CD4-positive, alpha-beta memory T cell (primary cell): ENCODE data around the gene ARL2BP. TPM values are rescaled to one million over a fixed set of nuclear protein-coding genes. Genes with fewer than 3 reads are reported as not detected.
A peak's percentile ranks its signal among the peaks of the same experiment; 100 is the strongest.
"Not testable (repeated sequence)": the region's sequence is repeated elsewhere in the genome, so short reads cannot be mapped to it uniquely, and the experiment has no call there.

Experiments used
- CTCF ChIA-PET: fragments of 350-600 bp; sonication (Branson Sonifier 250); formaldehyde crosslinking; loops from one replicate; lab custom pipeline; 2021; ENCODE audit warnings: inconsistent platforms; ENCODE audit not compliant: partially characterized antibody; lab: Charles Lee
- POLR2A ChIA-PET: fragments of 350-600 bp; sonication (Branson Sonifier 250); formaldehyde crosslinking; loops from one replicate; lab custom pipeline; 2021; ENCODE audit not compliant: partially characterized antibody; lab: Charles Lee
- DNase-seq, 5 donors: peaks; one replicate each; pipeline versions ENCODE4 v3.0.0 to v3.0.0-alpha.2; 2020 to 2022; ENCODE audit warnings: mixed read lengths in 1 of 5
- H3K27ac ChIP-seq: one replicate; pipeline ENCODE4 v1.7.0; 2013; ENCODE audit warnings: low read depth, low read length
- H3K27me3 ChIP-seq: 2 replicates; pipeline ENCODE4 v1.7.0; 2013; ENCODE audit warnings: mild to moderate bottlenecking, low read length, moderate library complexity; ENCODE audit not compliant: insufficient read depth
- H3K36me3 ChIP-seq: 2 replicates; pipeline ENCODE4 v1.7.0; 2013; ENCODE audit warnings: mild to moderate bottlenecking, low read length, moderate library complexity; ENCODE audit not compliant: insufficient read depth
- H3K4me1 ChIP-seq: 2 replicates; pipeline ENCODE4 v1.7.0; 2013; ENCODE audit warnings: mild to moderate bottlenecking, low read length, moderate library complexity; ENCODE audit not compliant: insufficient read depth
- H3K4me3 ChIP-seq, 2 donors: one replicate each; pipeline ENCODE4 v1.7.0; 2013; ENCODE audit warnings: low read length in 2 of 2, mild to moderate bottlenecking in 1 of 2
- H3K9me3 ChIP-seq, 2 donors: one replicate each; pipeline ENCODE4 v1.7.0; 2013; ENCODE audit warnings: low read length in 2 of 2, control low read depth in 1 of 2; ENCODE audit not compliant: control insufficient read depth in 1 of 2
- H3K27ac Mint-ChIP-seq, 7 donors: one replicate each; pipeline ENCODE4 v1.8.0; 2020 to 2021; ENCODE audit warnings: mixed read lengths in 7 of 7, mild to moderate bottlenecking in 6 of 7, inconsistent platforms in 3 of 7, moderate library complexity in 3 of 7
- H3K27me3 Mint-ChIP-seq, 2 donors: one replicate each; pipeline ENCODE4 v1.8.0; 2020 to 2021; ENCODE audit warnings: mixed read lengths in 2 of 2
- H3K36me3 Mint-ChIP-seq, 2 donors: one replicate each; pipeline ENCODE4 v1.8.0; 2020 to 2021; ENCODE audit warnings: mixed read lengths in 2 of 2, inconsistent platforms in 1 of 2, mild to moderate bottlenecking in 1 of 2
- H3K4me1 Mint-ChIP-seq, 4 donors: one replicate each; pipeline ENCODE4 v1.8.0; 2020 to 2021; ENCODE audit warnings: mixed read lengths in 4 of 4, mild to moderate bottlenecking in 1 of 4
- H3K4me3 Mint-ChIP-seq, 8 donors: one replicate each; pipeline ENCODE4 v1.8.0; 2020 to 2021; ENCODE audit warnings: mixed read lengths in 8 of 8, mild to moderate bottlenecking in 7 of 8, moderate library complexity in 6 of 8, inconsistent platforms in 3 of 8
- H3K9me3 Mint-ChIP-seq, 8 donors: one replicate each; pipeline ENCODE4 v1.8.0; 2020 to 2021; ENCODE audit warnings: mixed read lengths in 8 of 8, mild to moderate bottlenecking in 5 of 8, inconsistent platforms in 3 of 8, moderate library complexity in 1 of 8
- intact Hi-C: fragments of 100-400 bp; cut with micrococcal nuclease; formaldehyde crosslinking; loops from one replicate; pipeline ENCODE4 v1.15.1; 2023
- polyA plus RNA-seq, 2 donors: library from polyadenylated mRNA; unstranded; fragments of 300-500 nt; fragmentation: Illumina TruSeq; gene quantifications; one replicate each; pipeline ENCODE4 v1.2.3, GENCODE V29; 2021
- total RNA-seq, 2 experiments: library from RNA; stranded (reverse); gene quantifications; one replicate each; pipeline ENCODE4 v1.2.3, GENCODE V29; 2021

Gene ARL2BP
- total and polyA plus RNA-seq, 4 experiments from 2014 or later: 48.0 to 181 (median 89.5) TPM

DNA sequence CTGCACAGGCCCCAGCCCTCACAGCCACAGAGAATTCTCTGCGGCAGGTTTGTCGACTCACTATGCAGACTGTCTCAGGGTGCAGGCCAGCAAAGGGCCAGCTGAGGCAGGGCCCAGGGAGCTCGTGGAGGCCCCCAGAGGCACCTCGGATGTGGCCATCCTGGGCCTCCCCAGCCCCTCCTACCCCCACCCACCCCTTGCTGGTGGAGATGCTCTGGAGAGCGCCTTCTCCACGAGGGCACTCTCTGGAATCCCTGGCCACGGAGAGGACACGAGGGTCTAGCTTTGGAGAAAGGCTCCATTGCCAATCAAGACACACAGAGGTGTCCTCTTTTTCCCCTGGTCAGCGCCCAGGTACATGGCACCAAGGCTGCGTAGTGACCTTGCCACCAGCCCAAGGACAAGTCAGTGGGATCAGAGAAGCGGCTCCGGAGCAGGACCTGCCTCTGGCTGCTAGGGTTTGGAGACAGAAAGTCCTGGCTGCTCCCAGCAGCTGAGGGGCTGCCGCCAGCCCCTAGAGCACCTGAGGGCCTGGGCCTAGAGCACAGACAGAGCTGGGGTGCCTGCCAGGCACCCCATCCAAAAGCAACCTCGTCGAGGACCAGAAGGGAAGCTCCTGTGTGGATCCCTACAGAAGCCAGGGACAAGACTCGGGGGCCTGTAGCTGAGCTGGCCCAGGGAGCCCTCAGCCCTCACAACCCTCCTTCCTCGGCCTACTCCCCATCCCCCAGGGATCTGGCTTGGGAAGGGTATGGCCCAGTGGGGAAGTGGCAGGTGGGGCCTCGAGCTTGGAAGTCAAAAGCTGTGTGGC lies 18.7 kb downstream of the ARL2BP start:
- no peak overlapping the region for H3K4me3 Mint-ChIP-seq

DNA sequence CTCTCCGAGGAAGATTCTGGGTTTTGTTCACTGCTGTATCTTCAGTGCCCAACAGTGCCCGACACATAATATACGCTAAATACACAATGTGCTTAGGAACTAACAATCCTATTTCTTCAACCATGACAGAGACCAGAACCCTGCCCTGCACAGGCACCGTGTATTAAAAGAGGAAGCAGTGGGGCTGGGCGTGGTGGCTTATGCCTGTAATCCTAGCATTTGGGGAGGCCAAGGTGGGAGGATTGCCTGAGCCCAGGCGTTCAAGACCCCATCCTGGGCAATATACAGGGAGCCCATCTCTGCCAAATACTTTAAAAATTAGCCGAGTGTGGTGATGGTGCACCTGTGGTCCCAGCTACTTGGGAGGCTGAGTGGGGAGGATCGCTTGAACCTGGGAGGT lies 19.3 kb downstream of the ARL2BP start:
- Mint-ChIP-seq H3K27ac (peak overlapping the region in 3 of 7 donors; percentile 22 to 47 (median 41)), H3K4me3 (no peak overlapping the region), H3K36me3 (no peaks in the 10 kb centered on the region), H3K4me1 (peaks cover 23 to 55% (median 32%) of the 10 kb centered on the region in 4 donors), H3K9me3 (no peaks in the 10 kb centered on the region), H3K27me3 (no peaks in the 10 kb centered on the region)
- no peak overlapping the region for H3K27ac ChIP-seq
- H3K4me3 ChIP-seq: no peak overlapping the region
- ChIA-PET CTCF (no interaction called here), POLR2A (no interaction called here)
- H3K9me3 ChIP-seq: no peaks in the 10 kb centered on the region
- intact Hi-C loops: no loop called here
- DNase-seq: no peak
- H3K4me1 ChIP-seq: peaks cover 51% of the 10 kb centered on the region
- H3K27me3 ChIP-seq: no peaks in the 10 kb centered on the region
- H3K36me3 ChIP-seq: no peaks in the 10 kb centered on the region

More for the DNA sequence above, 18.7 kb downstream of the ARL2BP start:
- intact Hi-C loops: no loop called here
- Mint-ChIP-seq H3K27ac (peak overlapping the region in 2 of 7 donors; percentile 22 to 47), H3K27me3 (no peaks in the 10 kb centered on the region), H3K4me1 (peaks cover 22 to 50% (median 31%) of the 10 kb centered on the region in 4 donors), H3K36me3 (no peaks in the 10 kb centered on the region), H3K9me3 (no peaks in the 10 kb centered on the region)
- no peaks in the 10 kb centered on the region for H3K9me3 ChIP-seq
- ChIA-PET POLR2A (interaction anchor here (0.8 kb wide), 1 partner anchor 19 kb away, joined by 3 read pairs; the partner anchor contains the start of gene ARL2BP), CTCF (no interaction called here)
- H3K4me3 ChIP-seq: no peak overlapping the region
- no peak for DNase-seq
- H3K4me1 ChIP-seq: peaks cover 45% of the 10 kb centered on the region
- no peaks in the 10 kb centered on the region for H3K27me3 ChIP-seq
- no peak overlapping the region for H3K27ac ChIP-seq
- H3K36me3 ChIP-seq: no peaks in the 10 kb centered on the region

DNA sequence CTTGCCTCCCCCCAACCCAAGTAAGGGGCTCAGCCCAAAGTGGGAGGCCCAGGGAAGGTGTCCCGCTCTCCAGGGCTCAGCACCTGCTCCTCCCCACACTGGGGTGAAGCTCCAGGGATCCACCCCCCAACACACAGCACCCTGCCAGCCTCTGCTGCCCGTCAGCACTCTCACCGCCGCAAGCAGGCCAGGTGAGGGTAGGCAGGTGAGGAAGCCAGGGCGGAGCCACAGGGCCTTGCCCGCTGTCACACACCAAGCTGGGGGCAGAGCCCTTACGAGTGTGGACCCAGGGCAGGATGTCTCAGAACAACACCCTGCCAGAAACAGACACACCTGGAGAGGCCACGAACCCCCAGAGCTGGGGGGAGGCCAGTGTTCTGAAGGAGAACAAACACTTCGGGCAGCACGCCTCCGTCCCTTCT lies 19.9 kb downstream of the ARL2BP start:
- intact Hi-C loops: no loop called here
- no peaks in the 10 kb centered on the region for H3K27me3 ChIP-seq
- Mint-ChIP-seq H3K9me3 (no peaks in the 10 kb centered on the region), H3K4me1 (peaks cover 23 to 50% (median 31%) of the 10 kb centered on the region in 4 donors), H3K27me3 (no peaks in the 10 kb centered on the region), H3K27ac (peak overlapping the region in 6 of 7 donors; percentile 5 to 83 (median 65)), H3K4me3 (no peak overlapping the region), H3K36me3 (no peaks in the 10 kb centered on the region)
- H3K36me3 ChIP-seq: no peaks in the 10 kb centered on the region
- H3K9me3 ChIP-seq: no peaks in the 10 kb centered on the region
- H3K4me3 ChIP-seq: no peak overlapping the region
- no peak for DNase-seq
- H3K4me1 ChIP-seq: peaks cover 50% of the 10 kb centered on the region
- POLR2A ChIA-PET: no interaction called here
- CTCF ChIA-PET: no interaction called here
- no peak overlapping the region for H3K27ac ChIP-seq

DNA sequence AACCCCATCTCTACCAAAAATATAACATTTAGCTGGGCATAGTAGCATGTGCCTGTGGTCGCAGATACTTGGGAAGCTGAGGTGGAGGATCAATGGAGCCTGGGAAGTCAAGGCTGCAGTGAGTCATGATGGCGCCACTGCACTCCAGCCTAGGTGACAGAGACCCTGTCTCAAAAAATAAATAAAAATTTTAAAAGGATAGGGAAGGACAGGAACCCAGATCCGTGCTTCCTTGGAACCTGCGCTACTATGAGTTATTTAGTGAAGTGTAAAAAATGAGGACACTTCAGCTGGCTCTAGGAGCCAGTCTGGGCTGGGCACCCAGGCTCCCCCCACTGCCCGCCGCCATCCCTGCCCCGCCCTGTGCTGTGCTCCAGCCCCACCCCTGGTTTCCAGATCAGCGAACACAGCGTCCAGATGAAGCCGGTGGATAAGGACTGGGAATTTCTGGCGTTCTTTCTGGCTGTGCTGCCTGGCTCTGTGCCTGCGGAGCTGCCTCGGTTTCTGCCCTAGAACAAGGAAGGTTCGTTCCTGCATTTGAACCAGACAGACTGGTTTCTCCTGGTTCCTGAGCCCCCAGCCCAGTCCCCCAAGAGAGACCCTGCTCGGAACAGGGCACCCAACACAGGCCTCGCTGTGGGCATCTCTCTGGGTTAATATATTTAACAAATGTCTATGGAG lies 20.9 kb downstream of the ARL2BP start:
- H3K27me3 Mint-ChIP-seq: no peaks in the 10 kb centered on the region
- ChIA-PET CTCF (interaction anchor here (0.8 kb wide), 1 partner anchor 34 kb away, joined by 3 read pairs; no protein-coding TSS in a partner anchor), POLR2A (interaction anchor here (0.8 to 3.8 kb wide), 5 partner anchors 9 to 80 kb away, joined by 3 to 17 read pairs (median 4); partner anchors contain the start of genes ARL2BP, PSME3IP1 and RSPRY1)
- no peak for DNase-seq
- peaks cover 20 to 42% (median 25%) of the 10 kb centered on the region in 4 donors for H3K4me1 Mint-ChIP-seq
- H3K36me3 Mint-ChIP-seq: no peaks in the 10 kb centered on the region
- H3K4me3 Mint-ChIP-seq: peak overlapping the region; percentile 0 to 69 (median 24)
- no peaks in the 10 kb centered on the region for H3K36me3 ChIP-seq
- no peak overlapping the region for H3K4me3 ChIP-seq
- H3K9me3 Mint-ChIP-seq: no peaks in the 10 kb centered on the region
- no peaks in the 10 kb centered on the region for H3K9me3 ChIP-seq
- peak overlapping the region; percentile 34 for H3K27ac ChIP-seq
- peak overlapping the region; percentile 72 to 95 (median 86) for H3K27ac Mint-ChIP-seq
- H3K4me1 ChIP-seq: peaks cover 44% of the 10 kb centered on the region
- intact Hi-C loops: loop anchor here (2.0 kb wide), 1 partner anchor 15 kb away; no protein-coding TSS in a partner anchor
- H3K27me3 ChIP-seq: no peaks in the 10 kb centered on the region

DNA sequence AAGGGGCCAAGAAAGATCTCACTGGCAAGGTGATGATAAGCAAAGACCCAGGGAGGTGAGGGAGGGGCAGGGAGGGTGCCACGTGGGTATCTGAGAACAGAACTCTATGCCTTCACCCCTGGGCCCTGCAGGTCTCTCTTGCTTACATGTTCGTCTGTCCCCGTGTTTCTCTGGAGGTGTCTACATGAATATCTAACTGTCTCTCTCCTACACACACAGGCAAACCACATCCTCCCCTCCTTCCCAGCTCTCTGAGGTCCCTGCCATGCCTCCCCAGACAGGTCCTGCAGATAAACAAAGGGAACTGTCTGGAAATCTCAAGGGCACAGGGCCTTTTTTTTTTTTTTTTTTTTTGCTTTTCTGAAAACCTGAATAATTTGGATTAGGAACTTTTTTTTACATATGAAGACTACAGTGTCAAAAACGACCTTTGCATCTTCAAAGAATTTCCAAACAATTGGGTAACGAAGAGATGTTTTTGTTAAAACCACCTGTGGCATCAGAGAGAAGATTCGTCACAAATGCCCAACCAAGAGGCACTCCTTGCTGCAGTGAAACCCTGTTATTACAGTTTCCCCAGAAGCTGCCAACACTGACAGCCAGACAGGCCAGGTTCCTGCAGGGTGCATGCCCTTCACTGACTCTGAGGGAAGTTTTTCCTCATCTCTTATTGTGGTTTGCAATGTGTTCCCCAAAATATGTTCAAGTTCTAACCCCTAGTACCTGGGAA lies 21.6 kb downstream of the ARL2BP start:
- Mint-ChIP-seq H3K9me3 (no peaks in the 10 kb centered on the region), H3K4me3 (peak overlapping the region; percentile 13 to 69 (median 46)), H3K27me3 (no peaks in the 10 kb centered on the region), H3K27ac (peak overlapping the region; percentile 72 to 95 (median 86)), H3K4me1 (peaks cover 20 to 42% (median 25%) of the 10 kb centered on the region in 4 donors), H3K36me3 (no peaks in the 10 kb centered on the region)
- Histone ChIP-seq H3K9me3 (no peaks in the 10 kb centered on the region), H3K27me3 (no peaks in the 10 kb centered on the region), H3K27ac (peak overlapping the region; percentile 34), H3K4me1 (peaks cover 44% of the 10 kb centered on the region), H3K4me3 (no peak overlapping the region), H3K36me3 (no peaks in the 10 kb centered on the region)
- ChIA-PET POLR2A (interaction anchor here (0.7 to 3.8 kb wide), 8 partner anchors 9 to 195 kb away, joined by 3 to 17 read pairs (median 4); partner anchors contain the start of genes ARL2BP, CIAPIN1, COQ9 and PSME3IP1), CTCF (interaction anchor here (0.8 kb wide), 1 partner anchor 34 kb away, joined by 3 read pairs; no protein-coding TSS in a partner anchor)
- DNase-seq: peak; percentile 50 to 76 (median 57)
- intact Hi-C loops: loop anchor here (1.0 to 2.0 kb wide), 3 partner anchors 14 to 34 kb away; partner anchors contain the start of gene ARL2BP

DNA sequence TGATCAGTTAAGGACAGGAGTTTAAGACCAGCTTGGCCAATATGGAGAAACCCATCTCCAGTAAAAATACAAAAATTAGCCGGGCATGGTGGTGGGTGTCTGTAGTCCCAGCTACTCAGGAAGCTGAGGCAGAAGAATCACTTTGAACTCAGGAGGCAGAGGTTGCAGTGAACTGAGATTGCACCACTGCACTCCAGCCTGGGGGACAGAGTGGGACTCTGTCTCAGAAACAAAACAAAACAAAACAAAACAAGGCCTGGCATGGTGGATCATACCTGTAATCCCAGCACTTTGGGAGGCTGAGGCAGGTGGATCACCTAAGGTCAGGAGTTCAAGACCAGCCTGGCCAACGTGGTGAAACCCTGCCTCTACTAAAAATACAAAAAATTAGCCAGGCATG lies 22.3 kb downstream of the ARL2BP start:
- H3K4me3 ChIP-seq, CTCF ChIA-PET, H3K9me3 ChIP-seq, H3K27me3 ChIP-seq, H3K27me3 Mint-ChIP-seq, H3K27ac ChIP-seq, DNase-seq, H3K36me3 Mint-ChIP-seq, H3K36me3 ChIP-seq, H3K9me3 Mint-ChIP-seq: not testable (repeated sequence)
- peaks cover 44% of the 10 kb centered on the region for H3K4me1 ChIP-seq
- POLR2A ChIA-PET: interaction anchor here (0.7 to 3.8 kb wide), 5 partner anchors 10 to 194 kb away, joined by 3 to 17 read pairs (median 4); partner anchors contain the start of genes CIAPIN1 and COQ9
- peak overlapping the region in 6 of 8 donors; percentile 26 to 69 (median 50) for H3K4me3 Mint-ChIP-seq
- peak overlapping the region; percentile 76 to 95 (median 86) for H3K27ac Mint-ChIP-seq
- peaks cover 20 to 42% (median 25%) of the 10 kb centered on the region in 4 donors for H3K4me1 Mint-ChIP-seq
- intact Hi-C loops: loop anchor here (1.0 to 2.0 kb wide), 3 partner anchors 13 to 33 kb away; partner anchors contain the start of gene ARL2BP
